GM19193 (cell line): ENCODE data around the gene KCNH3.

ENCODE experiments used
- POLR2A ChIP-seq: IDR thresholded peaks from 4 replicates; pipeline ENCODE4 v1.6.1; 2011; ENCODE audit not compliant: insufficient read depth, insufficient read length; ENCODE audit errors: extremely low read depth

KCNH3 gene

DNA sequence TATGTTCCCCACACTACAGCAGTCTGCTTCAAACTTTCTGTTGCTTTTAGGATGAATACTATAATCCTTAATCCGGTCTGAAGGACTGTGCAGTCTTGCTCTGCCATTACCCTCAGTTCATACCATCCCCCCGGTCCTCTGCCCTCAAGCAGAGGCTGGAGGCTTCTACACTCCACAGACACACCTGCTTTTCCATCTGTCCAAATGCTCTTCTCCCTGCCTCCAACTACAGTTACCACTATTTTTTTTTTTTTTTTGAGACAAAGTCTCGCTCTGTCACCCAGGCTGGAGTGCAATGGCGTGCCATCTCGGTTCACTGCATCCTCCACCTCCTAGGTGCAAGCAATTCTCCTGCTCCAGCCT lies 19.3 kb upstream of the KCNH3 start:
- no peak for TF ChIP-seq POLR2A

DNA sequence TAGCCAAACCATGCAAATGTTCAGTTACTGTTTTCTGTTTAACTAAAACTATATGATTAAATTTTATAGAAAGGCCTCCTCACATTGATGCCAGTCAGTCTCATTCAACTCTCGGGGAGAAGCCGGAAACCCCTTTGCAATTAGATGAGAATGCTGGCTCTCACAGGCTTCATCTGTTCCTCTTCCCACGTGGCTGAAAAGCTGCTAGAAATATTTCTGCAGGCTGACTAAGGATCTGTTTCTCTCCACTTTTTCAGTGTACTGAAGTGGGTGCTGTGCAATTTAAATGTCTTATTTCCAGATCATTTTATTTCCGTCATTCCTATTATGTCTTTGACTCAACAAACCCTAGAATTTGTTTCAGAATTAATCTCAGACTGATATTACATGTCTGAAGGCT lies 17.4 kb upstream of the KCNH3 start:
- TF ChIP-seq POLR2A: no peak

DNA sequence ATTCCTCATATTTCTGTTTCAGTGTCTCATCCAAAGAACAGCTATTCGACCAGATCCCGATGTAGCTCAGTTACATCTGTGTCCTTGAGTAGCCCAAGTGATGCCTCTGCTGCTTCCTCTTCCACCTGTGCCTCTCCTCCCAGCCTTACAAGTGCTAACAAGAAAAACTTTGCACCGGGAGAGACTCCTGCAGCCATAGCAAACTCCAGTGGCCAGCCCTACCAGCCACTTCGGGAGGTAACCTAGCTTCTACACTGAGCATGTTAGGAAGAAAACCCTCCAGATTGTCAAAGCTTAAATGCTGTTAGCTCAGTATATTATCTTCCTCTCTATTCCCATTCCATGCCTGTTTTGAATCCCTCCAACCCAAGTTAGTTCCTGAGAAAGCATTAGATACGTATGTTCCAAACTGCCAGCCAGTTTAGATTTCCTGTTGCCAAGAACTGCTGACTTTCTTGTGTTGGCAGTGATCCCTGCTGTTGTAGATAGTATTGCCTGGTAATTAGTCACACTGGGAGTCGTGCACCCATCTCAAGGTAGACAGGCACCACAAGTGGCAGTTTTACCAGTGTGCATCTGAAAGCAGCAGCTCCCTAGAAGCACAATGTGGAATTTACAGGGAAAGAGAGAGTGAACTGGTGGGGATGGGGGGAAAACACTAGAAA lies 14.0 kb upstream of the KCNH3 start:
- TF ChIP-seq POLR2A: no peak

DNA sequence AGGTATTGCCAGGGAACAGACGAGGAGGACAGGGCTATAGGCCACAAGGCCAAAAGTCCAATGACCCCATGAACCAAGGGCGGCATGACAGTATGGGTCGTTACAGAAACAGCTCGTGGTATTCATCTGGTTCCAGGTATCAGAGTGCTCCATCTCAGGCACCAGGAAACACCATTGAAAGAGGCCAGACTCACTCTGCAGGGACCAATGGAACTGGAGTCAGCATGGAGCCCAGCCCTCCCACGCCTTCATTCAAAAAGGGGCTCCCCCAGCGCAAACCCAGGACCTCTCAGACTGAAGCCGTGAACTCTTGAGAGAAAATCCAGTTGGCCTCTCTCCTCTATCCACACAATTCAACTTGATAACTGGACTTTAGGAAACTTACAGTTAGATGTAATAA lies 12.9 kb upstream of the KCNH3 start:
- no peak for TF ChIP-seq POLR2A

- TF ChIP-seq POLR2A: no peak
These were observed 11.3 kb upstream of the KCNH3 start for GRCh38 chr12:49527361-49528130.

- TF ChIP-seq POLR2A: no peak
These were observed 9.4 kb upstream of the KCNH3 start for GRCh38 chr12:49529414-49529813.

- TF ChIP-seq POLR2A: no peak
These were observed 7.1 kb upstream of the KCNH3 start for GRCh38 chr12:49531745-49532144.

DNA sequence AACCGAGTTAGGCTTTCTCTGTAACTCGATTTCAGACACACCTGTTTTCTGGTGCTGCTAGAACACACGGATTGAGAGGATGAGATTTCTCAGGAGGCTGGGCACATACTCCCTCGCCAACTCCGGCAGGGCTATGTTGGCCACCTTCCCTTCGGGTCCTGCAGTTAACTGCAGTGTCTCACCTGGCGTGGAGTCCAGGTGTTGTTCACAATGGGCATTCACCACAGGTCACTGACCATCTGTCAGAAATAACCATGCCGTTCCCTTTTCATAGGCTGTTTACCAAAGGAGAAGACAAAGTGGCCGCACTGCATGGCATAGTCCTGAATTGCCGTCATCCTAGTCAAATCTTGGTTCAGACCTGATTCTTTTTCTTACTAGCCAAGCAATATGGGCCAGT lies 5.5 kb upstream of the KCNH3 start:
- no peak for TF ChIP-seq POLR2A

DNA sequence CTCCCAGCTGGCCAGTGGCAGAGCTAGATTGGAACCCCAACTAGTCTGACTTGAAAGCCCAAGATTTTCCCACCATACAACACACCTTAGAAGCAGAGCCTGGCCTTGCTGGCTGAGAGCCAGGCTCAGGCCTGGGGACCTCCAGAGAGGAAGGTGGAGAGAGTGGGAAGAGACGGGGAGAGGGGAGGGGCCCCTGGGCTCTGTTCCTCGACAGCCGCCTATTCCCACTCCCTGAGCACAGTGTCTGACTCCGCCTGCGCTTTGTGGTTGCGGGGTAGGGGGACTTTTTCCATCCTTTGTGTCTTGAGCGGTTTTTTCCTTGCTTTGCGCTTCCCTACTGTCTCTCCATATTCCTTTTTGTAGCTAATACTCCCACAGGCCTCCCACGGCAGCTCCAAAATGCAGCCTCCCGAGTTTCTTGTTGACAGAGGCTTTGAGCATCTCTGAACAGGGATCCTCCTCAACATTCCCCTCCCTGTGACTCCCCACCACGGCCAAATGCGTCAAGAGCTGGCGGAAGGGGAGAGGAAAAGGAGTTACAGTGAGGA lies 4.0 kb upstream of the KCNH3 start:
- TF ChIP-seq POLR2A: no peak

- TF ChIP-seq POLR2A: no peak
These were observed 2.8 kb upstream of the KCNH3 start for GRCh38 chr12:49535921-49536525.

- TF ChIP-seq POLR2A: no peak
These were observed 2.2 kb upstream of the KCNH3 start for GRCh38 chr12:49536526-49537071.

GRCh38 chr12:49537231-49537751 lies 1.5 kb upstream of the KCNH3 start:
- TF ChIP-seq POLR2A: no peak

GRCh38 chr12:49537752-49538509 lies 899 bp upstream of the KCNH3 start:
- no peak for TF ChIP-seq POLR2A

DNA sequence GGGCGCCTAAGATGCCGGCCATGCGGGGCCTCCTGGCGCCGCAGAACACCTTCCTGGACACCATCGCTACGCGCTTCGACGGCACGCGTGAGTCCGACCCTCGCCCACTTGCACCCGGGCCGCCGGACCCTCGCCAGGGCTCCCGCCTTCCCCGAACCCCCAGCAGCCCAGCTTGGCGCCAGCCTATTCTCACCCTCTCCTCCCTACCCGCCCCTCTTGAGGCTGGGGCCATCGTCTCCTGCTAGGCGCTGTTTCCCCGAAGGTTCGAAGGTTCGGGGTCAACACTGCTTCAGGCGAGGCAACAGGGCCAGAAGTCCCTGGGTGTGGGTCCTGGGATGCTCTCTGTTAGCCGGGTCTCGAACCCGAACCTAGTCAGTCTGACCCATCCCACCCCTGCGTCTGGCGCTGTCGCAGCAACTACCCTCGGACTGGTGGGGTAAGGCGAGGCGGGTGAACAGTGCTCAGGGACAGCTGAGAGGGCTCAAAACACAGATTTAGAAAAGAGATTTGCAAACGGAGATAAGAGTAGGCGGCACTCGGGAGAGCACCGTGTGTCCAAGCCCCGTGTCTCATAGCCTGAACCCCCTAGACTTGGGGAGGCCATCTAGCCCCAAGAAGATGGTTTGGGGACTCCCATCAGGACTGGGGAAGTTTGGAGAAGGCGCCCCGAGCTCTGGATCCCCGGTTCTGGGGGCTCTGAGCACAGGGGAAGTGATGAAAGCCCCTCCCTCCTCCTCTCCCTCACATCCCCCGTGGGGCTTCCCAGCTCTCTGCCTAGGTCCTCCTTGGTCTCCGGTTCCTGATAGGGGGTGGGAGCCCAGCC lies 787 bp downstream of the KCNH3 start:
- TF ChIP-seq POLR2A: no peak
